Uterus (tissue), 4 donors: Measurements from ENCODE around the gene PIGM. TPM values are rescaled to one million over a fixed set of nuclear protein-coding genes. Genes with fewer than 3 reads are reported as not detected.

Experiments used
- DNase-seq, 2 donors: peaks; one replicate each; pipeline ENCODE4 v3.0.0-alpha.2; 2019 to 2020
- H3K27ac ChIP-seq, 2 donors: fragments of 200-600 bp; sonication (generic); 1 replicate in 1 of 2; 2 replicates in 1 of 2; pipeline ENCODE4 v1.5.1; 2016 to 2018
- H3K27me3 ChIP-seq, 2 donors: fragments of 200-600 bp; sonication (generic); one replicate each; pipeline ENCODE4 v1.5.1; 2018 to 2019; ENCODE audit warnings: control low read depth in 1 of 2
- H3K36me3 ChIP-seq, 2 donors: fragments of 200-600 bp; sonication (generic); one replicate each; pipeline ENCODE4 v1.5.1; 2019; ENCODE audit warnings: control low read depth in 1 of 2
- H3K4me1 ChIP-seq, 2 donors: fragments of 200-600 bp; sonication (generic); one replicate each; pipeline ENCODE4 v1.5.1; 2018 to 2019; ENCODE audit warnings: control low read depth in 1 of 2
- H3K4me3 ChIP-seq, 2 donors: fragments of 200-600 bp; sonication (generic); 1 replicate in 1 of 2; 2 replicates in 1 of 2; pipeline ENCODE4 v1.5.1; 2018 to 2019; ENCODE audit warnings: mild to moderate bottlenecking in 1 of 2
- H3K9me3 ChIP-seq, 2 donors: fragments of 200-600 bp; sonication (generic); one replicate each; pipeline ENCODE4 v1.5.1; 2019; ENCODE audit warnings: control low read depth in 1 of 2
- POLR2A ChIP-seq, 2 donors: fragments of 450-650 bp; IDR thresholded peaks; one replicate each; pipeline ENCODE4 v1.6.1; 2016; ENCODE audit warnings: antibody characterized with exemption in 2 of 2, mild to moderate bottlenecking in 1 of 2, moderate library complexity in 1 of 2
- intact Hi-C: fragments of 100-400 bp; cut with DNase I; formaldehyde crosslinking; loops from one replicate; pipeline ENCODE4 v1.15.1; 2023; ENCODE audit warnings: low total_unique reads
- total RNA-seq, 4 donors: library from RNA; depleted of rRNA in 3 of 4; stranded (reverse); fragments of >200 nt in 3 of 4; gene quantifications; one replicate each; pipeline versions ENCODE4 v1.1.0 to v1.2.4, GENCODE V29; 2014 to 2023
- TF ChIP-seq, protein P1 (sequence below), 4 experiments: fragments of 200-600 bp in 2 of 4; fragments of 450-650 bp in 2 of 4; sonication (generic) in 2 of 4; IDR thresholded peaks; one replicate each; pipeline ENCODE4 v1.5.1; 2016 to 2019; ENCODE audit warnings: antibody characterized with exemption in 4 of 4, mild to moderate bottlenecking in 2 of 4, moderate library complexity in 1 of 4
- donor health status: DM: yes; HTN: yes; CAD: no.

Gene PIGM
- total RNA-seq, 4 donors from 2014 or later = 1.8 to 9.4 (median 7.5) TPM

DNA sequence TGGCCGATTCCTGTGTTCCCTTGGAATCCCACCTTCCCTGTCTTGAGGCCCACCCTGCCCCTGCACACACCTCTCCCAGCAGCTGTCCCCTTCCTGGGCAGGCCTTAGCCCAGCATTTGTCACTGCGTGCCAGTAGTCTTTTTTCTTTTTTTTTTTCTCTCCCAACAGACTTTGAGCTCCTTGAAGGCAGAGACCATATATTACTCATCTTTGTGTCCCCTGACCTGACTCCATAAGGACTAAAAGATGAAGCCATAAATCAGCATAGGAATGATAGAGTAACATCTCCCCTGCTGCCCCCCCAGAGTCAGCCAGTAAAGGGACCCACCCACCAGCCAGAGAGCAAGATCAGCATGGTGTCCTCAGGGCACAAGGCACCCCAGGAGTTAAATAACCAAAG is 27.4 kb downstream of the PIGM start:
- TF ChIP-seq, protein P1, sequence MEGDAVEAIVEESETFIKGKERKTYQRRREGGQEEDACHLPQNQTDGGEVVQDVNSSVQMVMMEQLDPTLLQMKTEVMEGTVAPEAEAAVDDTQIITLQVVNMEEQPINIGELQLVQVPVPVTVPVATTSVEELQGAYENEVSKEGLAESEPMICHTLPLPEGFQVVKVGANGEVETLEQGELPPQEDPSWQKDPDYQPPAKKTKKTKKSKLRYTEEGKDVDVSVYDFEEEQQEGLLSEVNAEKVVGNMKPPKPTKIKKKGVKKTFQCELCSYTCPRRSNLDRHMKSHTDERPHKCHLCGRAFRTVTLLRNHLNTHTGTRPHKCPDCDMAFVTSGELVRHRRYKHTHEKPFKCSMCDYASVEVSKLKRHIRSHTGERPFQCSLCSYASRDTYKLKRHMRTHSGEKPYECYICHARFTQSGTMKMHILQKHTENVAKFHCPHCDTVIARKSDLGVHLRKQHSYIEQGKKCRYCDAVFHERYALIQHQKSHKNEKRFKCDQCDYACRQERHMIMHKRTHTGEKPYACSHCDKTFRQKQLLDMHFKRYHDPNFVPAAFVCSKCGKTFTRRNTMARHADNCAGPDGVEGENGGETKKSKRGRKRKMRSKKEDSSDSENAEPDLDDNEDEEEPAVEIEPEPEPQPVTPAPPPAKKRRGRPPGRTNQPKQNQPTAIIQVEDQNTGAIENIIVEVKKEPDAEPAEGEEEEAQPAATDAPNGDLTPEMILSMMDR (IDR thresholded peaks at IDR 0.05) = no peak
- no peak for TF ChIP-seq POLR2A (IDR thresholded peaks at IDR 0.05)
- Histone ChIP-seq H3K27me3 (no peaks in the 10 kb centered on the region), H3K27ac (no peak overlapping the region), H3K9me3 (no peaks in the 10 kb centered on the region), H3K4me1 (no peaks in the 10 kb centered on the region), H3K4me3 (no peak overlapping the region), H3K36me3 (no peaks in the 10 kb centered on the region)
- DNase-seq = no peak
- intact Hi-C loops = no loop called here

DNA sequence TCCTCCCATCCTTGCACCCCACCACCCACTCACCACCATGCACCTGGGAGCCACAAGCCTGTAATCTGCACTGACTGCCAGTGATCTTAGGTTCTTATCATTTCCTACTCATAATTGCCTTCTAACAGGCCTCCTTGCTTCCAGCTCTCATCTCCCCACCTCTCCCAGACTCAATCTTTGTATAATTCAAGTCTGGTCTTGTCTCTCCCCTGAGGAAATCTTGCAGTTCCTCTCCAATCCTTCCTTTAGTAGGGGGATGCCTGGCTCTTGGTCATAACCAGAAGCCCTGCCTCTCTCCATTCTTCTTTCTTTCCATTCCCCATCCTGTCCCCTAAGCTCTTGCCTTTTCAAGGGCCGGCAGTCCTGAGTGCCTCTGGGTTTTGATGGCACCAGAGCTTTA is 27.8 kb downstream of the PIGM start:
- H3K27ac ChIP-seq = no peak overlapping the region
- H3K9me3 ChIP-seq = no peaks in the 10 kb centered on the region
- no peaks in the 10 kb centered on the region for H3K36me3 ChIP-seq
- H3K4me3 ChIP-seq = no peak overlapping the region
- TF ChIP-seq POLR2A (IDR thresholded peaks at IDR 0.05) = no peak
- TF ChIP-seq, protein P1 (IDR thresholded peaks at IDR 0.05) = no peak
- H3K27me3 ChIP-seq = no peaks in the 10 kb centered on the region
- intact Hi-C loops = no loop called here
- DNase-seq = no peak
- no peaks in the 10 kb centered on the region for H3K4me1 ChIP-seq

DNA sequence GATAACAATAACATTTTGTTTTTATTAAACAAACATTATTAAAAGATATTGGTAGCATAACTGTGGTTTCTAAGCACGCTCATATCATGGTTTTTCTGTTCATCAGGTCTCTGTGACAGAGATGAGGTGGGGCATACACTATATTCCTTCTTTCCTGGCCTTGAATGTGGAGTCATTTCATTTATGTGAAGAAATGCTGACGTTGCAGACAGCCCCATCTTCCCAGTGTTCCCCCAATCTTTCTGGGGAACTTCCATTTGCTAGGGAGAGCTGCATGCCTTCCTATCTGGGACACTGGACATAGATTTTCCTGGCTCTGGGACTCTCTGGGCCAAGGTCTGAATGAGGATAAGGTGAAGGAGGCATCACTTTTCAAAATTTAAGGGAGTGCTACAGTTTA is 30.4 kb downstream of the PIGM start:
- intact Hi-C loops = no loop called here

DNA sequence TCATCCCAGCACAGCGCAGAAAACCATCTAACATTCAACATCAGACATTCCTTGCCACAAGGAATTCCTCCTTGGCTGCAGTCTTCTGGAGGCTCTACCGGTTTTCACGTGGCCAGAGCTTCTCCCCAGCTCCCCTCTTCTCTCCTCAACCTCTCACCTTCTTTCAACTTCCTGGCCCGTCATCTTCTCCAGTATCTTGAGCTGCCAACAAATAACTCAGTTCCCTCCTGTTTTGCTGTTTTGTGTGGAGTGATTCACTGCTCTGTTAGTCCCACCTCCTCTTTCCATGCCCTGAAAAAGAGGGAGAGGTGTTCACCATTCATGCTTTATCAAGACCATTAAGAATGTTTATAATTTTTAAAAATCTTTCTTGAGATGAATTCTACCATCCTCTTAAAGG is 32.6 kb downstream of the PIGM start:
- Histone ChIP-seq H3K4me1 (no peaks in the 10 kb centered on the region), H3K36me3 (no peaks in the 10 kb centered on the region), H3K9me3 (no peaks in the 10 kb centered on the region), H3K27me3 (no peaks in the 10 kb centered on the region), H3K27ac (no peak overlapping the region), H3K4me3 (no peak overlapping the region)
- intact Hi-C loops = no loop called here
- no peak for TF ChIP-seq POLR2A (IDR thresholded peaks at IDR 0.05)
- TF ChIP-seq, protein P1 (IDR thresholded peaks at IDR 0.05) = no peak
- no peak for DNase-seq

More for the DNA sequence above, 30.4 kb downstream of the PIGM start:
- Histone ChIP-seq H3K9me3 (no peaks in the 10 kb centered on the region), H3K27me3 (no peaks in the 10 kb centered on the region), H3K4me3 (no peak overlapping the region), H3K36me3 (no peaks in the 10 kb centered on the region), H3K4me1 (no peaks in the 10 kb centered on the region), H3K27ac (no peak overlapping the region)
- TF ChIP-seq POLR2A (IDR thresholded peaks at IDR 0.05) = no peak
- TF ChIP-seq, protein P1 (IDR thresholded peaks at IDR 0.05) = no peak
- DNase-seq = no peak

DNA sequence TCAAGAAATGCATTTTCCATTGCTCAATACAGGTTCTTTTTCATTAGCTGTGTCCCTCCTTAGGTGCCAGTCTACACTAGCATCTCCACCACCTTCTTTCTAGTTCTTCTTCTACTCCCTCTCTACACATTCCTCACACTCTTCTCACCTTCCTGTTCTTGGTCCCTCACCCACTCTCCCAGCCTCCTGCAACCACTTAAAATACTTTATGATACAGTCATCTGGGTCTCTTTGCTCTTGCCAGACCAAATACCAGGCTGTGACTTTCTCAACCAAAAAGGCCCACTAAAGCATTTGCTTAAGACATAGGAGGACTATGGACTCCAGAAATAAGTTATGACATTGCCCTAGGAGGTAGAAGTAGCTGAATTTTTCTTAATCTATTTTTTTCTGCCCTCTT is 35.1 kb downstream of the PIGM start:
- Histone ChIP-seq H3K9me3 (no peaks in the 10 kb centered on the region), H3K4me3 (no peak overlapping the region), H3K27me3 (no peaks in the 10 kb centered on the region), H3K4me1 (no peaks in the 10 kb centered on the region), H3K36me3 (no peaks in the 10 kb centered on the region), H3K27ac (no peak overlapping the region)
- intact Hi-C loops = no loop called here
- TF ChIP-seq, protein P1 (IDR thresholded peaks at IDR 0.05) = no peak
- no peak for TF ChIP-seq POLR2A (IDR thresholded peaks at IDR 0.05)
- no peak for DNase-seq
